PC-3 (cell line): ENCODE results near the gene IGF2BP2. TPM values are rescaled to one million over a fixed set of nuclear protein-coding genes. Genes with fewer than 3 reads are reported as not detected.
A peak's percentile ranks its signal among the peaks of the same experiment; 100 is the strongest.

Experiments
- ATAC-seq: fragments of 200-7000 bp; cut with Tn5 transposase; 2 replicates; pipeline ENCODE4 v1.9.1; 2020; ENCODE audit warnings: mild to moderate bottlenecking, moderate library complexity
- BruUV-seq: library from RNA; stranded (reverse); fragments of 400-500 nt; replicated peaks from 2 replicates; lab custom pipeline; 2021; lab: Mats Ljungman, UMichigan
- CTCF ChIA-PET: fragments of 300-600 bp; sonication (Branson Sonifier 250); formaldehyde crosslinking; loops from one replicate; lab custom pipeline; 2022; ENCODE audit warnings: antibody characterized with exemption; lab: Charles Lee
- POLR2A ChIA-PET: fragments of 300-600 bp; sonication (Branson Sonifier 250); formaldehyde crosslinking; loops from one replicate; lab custom pipeline; 2022; ENCODE audit warnings: antibody characterized with exemption; ENCODE audit not compliant: unreplicated experiment; lab: Charles Lee
- DNase-seq: peaks from one replicate; pipeline ENCODE4 v3.0.0-alpha.2; 2015
- H2AFZ ChIP-seq: fragments of 300-600 bp; sonication (generic); 2 replicates; pipeline ENCODE4 v1.6.0; 2016; ENCODE audit warnings: antibody characterized with exemption, low read length
- H3F3A ChIP-seq: fragments of 300-600 bp; sonication (generic); one replicate; pipeline ENCODE4 v1.6.0; 2017; ENCODE audit warnings: antibody characterized with exemption, low read length, control low read depth, mild to moderate bottlenecking; ENCODE audit not compliant: unreplicated experiment
- H3K27ac ChIP-seq: fragments of 300-600 bp; sonication (generic); 2 replicates; pipeline ENCODE4 v1.5.1; 2016; ENCODE audit warnings: mild to moderate bottlenecking, low read length
- H3K27me3 ChIP-seq: fragments of 300-600 bp; sonication (generic); 2 replicates; pipeline ENCODE4 v1.6.1; 2016; ENCODE audit warnings: low read length, mixed read lengths
- H3K36me3 ChIP-seq: fragments of 300-600 bp; sonication (generic); 2 replicates; pipeline ENCODE4 v1.6.1; 2016; ENCODE audit warnings: low read depth, mixed run types, low read length, mixed read lengths
- H3K4me1 ChIP-seq: fragments of 300-600 bp; sonication (generic); 2 replicates; pipeline ENCODE4 v1.5.1; 2016; ENCODE audit warnings: low read length; ENCODE audit not compliant: insufficient read depth
- H3K4me2 ChIP-seq: fragments of 300-600 bp; sonication (generic); 2 replicates; pipeline ENCODE4 v1.6.0; 2016; ENCODE audit warnings: low read length
- H3K4me3 ChIP-seq: fragments of 300-600 bp; sonication (generic); 2 replicates; pipeline ENCODE4 v1.5.1; 2016; ENCODE audit warnings: mild to moderate bottlenecking, low read length, mixed read lengths
- H3K79me2 ChIP-seq: fragments of 300-600 bp; sonication (generic); 2 replicates; pipeline ENCODE4 v1.6.1; 2017; ENCODE audit warnings: low read length, mixed read lengths
- H3K9ac ChIP-seq: fragments of 300-600 bp; sonication (generic); 2 replicates; pipeline ENCODE4 v1.6.0; 2016; ENCODE audit warnings: mild to moderate bottlenecking, low read length
- H3K9me2 ChIP-seq: fragments of 300-600 bp; sonication (generic); replicated peaks from 2 replicates; pipeline ENCODE4 v1.6.1; 2016; ENCODE audit warnings: mixed run types, low read length, mixed read lengths
- H3K9me3 ChIP-seq: fragments of 300-600 bp; sonication (generic); 2 replicates; pipeline ENCODE4 v1.6.1; 2016; ENCODE audit warnings: low read length, mixed read lengths
- H4K20me1 ChIP-seq: fragments of 300-600 bp; sonication (generic); 2 replicates; pipeline ENCODE4 v1.6.1; 2016; ENCODE audit warnings: low read length, mixed read lengths
- CTCF ChIP-seq: fragments of 300-600 bp; sonication (generic); conservative IDR thresholded peaks from 2 replicates; pipeline ENCODE4 v1.5.1; 2017; ENCODE audit warnings: antibody characterized with exemption, low read depth, mild to moderate bottlenecking, low read length
- EZH2 ChIP-seq: fragments of 300-600 bp; sonication (generic); IDR thresholded peaks from one replicate; pipeline ENCODE4 v1.6.1; 2017; ENCODE audit warnings: antibody characterized with exemption, mild to moderate bottlenecking, low read length; ENCODE audit not compliant: unreplicated experiment
- EZH2phosphoT487 ChIP-seq: fragments of 300-600 bp; sonication (generic); IDR thresholded peaks from 2 replicates; pipeline ENCODE4 v1.6.1; 2018; ENCODE audit warnings: mild to moderate bottlenecking, antibody characterized with exemption, low read length, borderline replicate concordance
- intact Hi-C: fragments of 100-400 bp; cut with micrococcal nuclease; formaldehyde crosslinking; loops from 2 replicates; pipeline ENCODE4 v1.9.0; 2023
- total RNA-seq: library from RNA; depleted of rRNA; stranded (reverse); fragments of >200 nt; gene quantifications from 2 replicates; pipeline ENCODE4 v1.2.3, GENCODE V29; 2014

Gene IGF2BP2
- total RNA-seq, 1 experiment from 2014 or later = 81.2 TPM

DNA sequence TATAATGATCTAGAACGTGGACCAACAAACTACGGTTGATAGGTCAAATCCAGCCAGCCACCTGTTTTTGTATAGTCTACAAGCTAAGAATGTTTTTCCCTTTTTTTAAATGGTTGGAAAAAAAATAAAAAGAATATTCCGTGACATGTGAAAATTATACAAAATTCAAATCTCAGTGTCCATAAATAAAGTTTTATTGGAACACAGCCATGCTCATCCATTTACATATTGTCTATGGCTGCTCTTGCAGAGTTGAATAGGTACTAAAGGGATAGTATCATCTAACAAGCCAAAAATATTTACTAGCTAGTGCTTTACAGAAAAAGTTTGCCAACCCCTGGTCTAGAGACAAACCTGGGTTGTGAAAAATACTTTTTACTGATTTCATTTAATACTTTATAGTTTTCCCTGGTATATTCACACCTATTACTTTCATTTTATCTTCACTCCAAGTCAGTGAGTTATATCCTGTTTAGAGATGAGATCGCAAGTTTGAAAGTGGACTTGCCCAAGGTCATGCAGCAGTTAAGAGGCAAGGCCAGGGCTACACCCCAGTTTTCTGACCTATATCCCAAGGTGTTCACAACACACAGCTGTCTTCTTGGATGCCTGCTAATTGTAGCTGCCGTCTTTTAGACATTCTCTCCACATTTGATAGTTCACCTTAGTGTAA lies 58.4 kb downstream of the IGF2BP2 start:
- no peak overlapping the region for H3K9ac ChIP-seq
- DNase-seq (no peak), ATAC-seq (peak; percentile 7; the same call in 1 of the 2 replicates)
- H4K20me1 ChIP-seq = peaks cover 26% of the 10 kb centered on the region
- BruUV-seq = no TSS peak
- intact Hi-C loops = loop anchor here (2.0 kb wide), 1 partner anchor 106 kb away; no protein-coding TSS in a partner anchor
- H3K36me3 ChIP-seq = no peaks in the 10 kb centered on the region; the same call in 1 of the 2 replicates
- H3K27me3 ChIP-seq = no peaks in the 10 kb centered on the region
- ChIA-PET CTCF (interaction anchor here (1.1 to 1.5 kb wide), 2 partner anchors 32 to 106 kb away, joined by 5 to 10 read pairs; no protein-coding TSS in a partner anchor), POLR2A (no interaction called here)
- no peaks in the 10 kb centered on the region for H3K9me2 ChIP-seq
- no peak overlapping the region for H3K27ac ChIP-seq
- peak overlapping the region; percentile 19; the same call in 1 of the 2 replicates for H3K4me2 ChIP-seq
- peaks cover 96% of the 10 kb centered on the region for H3K79me2 ChIP-seq
- H3K9me3 ChIP-seq = no peaks in the 10 kb centered on the region
- no peak for TF ChIP-seq EZH2
- no peak for TF ChIP-seq CTCF
- no peak for TF ChIP-seq EZH2phosphoT487
- no peak overlapping the region for H2AFZ ChIP-seq
- H3F3A ChIP-seq = no peaks in the 10 kb centered on the region
- peaks cover 34% of the 10 kb centered on the region for H3K4me1 ChIP-seq
- H3K4me3 ChIP-seq = no peak overlapping the region

DNA sequence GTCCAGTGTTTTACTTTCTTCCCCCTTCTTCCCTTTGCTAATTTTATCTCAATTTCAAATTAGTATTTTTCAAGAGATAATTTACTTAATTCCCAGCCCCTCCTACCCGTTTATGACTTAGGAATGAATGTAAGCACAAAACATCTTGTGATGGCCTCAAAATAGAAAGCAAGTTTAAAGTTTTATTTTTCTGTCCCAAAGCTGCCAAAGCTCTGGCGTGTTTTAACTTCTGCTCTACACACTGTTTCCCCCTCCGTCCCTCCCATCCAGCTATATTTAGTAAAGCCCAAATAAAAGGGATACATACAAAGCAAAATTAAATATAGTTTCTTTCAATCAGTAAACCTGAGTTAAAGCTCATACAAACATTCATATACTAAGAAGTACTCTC lies 59.9 kb downstream of the IGF2BP2 start:
- ChIA-PET CTCF (no interaction called here), POLR2A (no interaction called here)
- H3F3A ChIP-seq = no peaks in the 10 kb centered on the region
- peaks cover 24% of the 10 kb centered on the region for H4K20me1 ChIP-seq
- H3K4me2 ChIP-seq = no peak overlapping the region
- no TSS peak for BruUV-seq
- DNase-seq (no peak), ATAC-seq (no peak)
- H3K9me3 ChIP-seq = no peaks in the 10 kb centered on the region
- TF ChIP-seq EZH2 (no peak), CTCF (no peak), EZH2phosphoT487 (no peak)
- no peaks in the 10 kb centered on the region for H3K9me2 ChIP-seq
- intact Hi-C loops = no loop called here
- H3K27me3 ChIP-seq = no peaks in the 10 kb centered on the region
- no peak overlapping the region for H3K27ac ChIP-seq
- H2AFZ ChIP-seq = no peak overlapping the region
- no peaks in the 10 kb centered on the region; the same call in 1 of the 2 replicates for H3K36me3 ChIP-seq
- H3K4me3 ChIP-seq = no peak overlapping the region
- H3K79me2 ChIP-seq = peaks cover 96% of the 10 kb centered on the region
- H3K9ac ChIP-seq = no peak overlapping the region
- H3K4me1 ChIP-seq = peaks cover 41% of the 10 kb centered on the region
